GM23248 (cell line): ENCODE measurements around the gene CSTF2.

ENCODE experiments used
- EZH2 ChIP-seq: fragments of 200-600 bp; sonication (generic); IDR thresholded peaks from 2 replicates; pipeline ENCODE4 v1.6.1; 2018; ENCODE audit warnings: antibody characterized with exemption, mild to moderate bottlenecking; ENCODE audit not compliant: insufficient read depth, poor library complexity, severe bottlenecking
- EZH2phosphoT487 ChIP-seq: fragments of 200-600 bp; sonication (generic); IDR thresholded peaks from 2 replicates; pipeline ENCODE4 v1.6.1; 2018; ENCODE audit warnings: antibody characterized with exemption, moderate library complexity, mild to moderate bottlenecking, low read depth; ENCODE audit not compliant: insufficient read depth

GRCh38 chrX:100864657-100865391 lies 44.6 kb downstream of the CSTF2 start:
- TF ChIP-seq EZH2phosphoT487 (no peak), EZH2 (no peak)
